GM21367 (cell line): ENCODE measurements around the gene CD63.
"Not testable (repeated sequence)": the region's sequence is repeated elsewhere in the genome, so short reads cannot be mapped to it uniquely, and the experiment has no call there.

Experiments
- ATAC-seq: cut with Tn5 transposase; IDR thresholded peaks from one replicate; pipeline ENCODE4 v1.9.1; 2021; ENCODE audit not compliant: unreplicated experiment

CD63 gene

GRCh38 chr12:55728939-55729818, at the start of gene CD63:
CD63 (minus strand) TSS chr12:55729009; CDS start chr12:55728341, 668 bp downstream.
- peak; percentile 47 for ATAC-seq

GRCh38 chr12:55777856-55778255, 49.0 kb upstream of the CD63 start:
- ATAC-seq = no peak

GRCh38 chr12:55771736-55772135, 42.9 kb upstream of the CD63 start:
- no peak for ATAC-seq

GRCh38 chr12:55767156-55767555, 38.3 kb upstream of the CD63 start:
- ATAC-seq = no peak

GRCh38 chr12:55765736-55766290, 37.0 kb upstream of the CD63 start:
- ATAC-seq = no peak

GRCh38 chr12:55762646-55763045, 33.8 kb upstream of the CD63 start:
- ATAC-seq = no peak

GRCh38 chr12:55760663-55761062, 31.9 kb upstream of the CD63 start:
- ATAC-seq = no peak

GRCh38 chr12:55758575-55758974, 29.8 kb upstream of the CD63 start:
- ATAC-seq = not testable (repeated sequence)

- no peak for ATAC-seq
These were observed 28.9 kb upstream of the CD63 start for GRCh38 chr12:55757701-55758100.

GRCh38 chr12:55755246-55755645, 26.4 kb upstream of the CD63 start:
- ATAC-seq = no peak

- ATAC-seq = no peak
These were observed 19.6 kb upstream of the CD63 start for GRCh38 chr12:55748230-55748993.

- no peak for ATAC-seq
These were observed 18.1 kb upstream of the CD63 start for GRCh38 chr12:55746913-55747231.

GRCh38 chr12:55746174-55746912, 17.5 kb upstream of the CD63 start:
- ATAC-seq = no peak

GRCh38 chr12:55745361-55746173, 16.8 kb upstream of the CD63 start:
- ATAC-seq = no peak

- no peak for ATAC-seq
These were observed 15.7 kb upstream of the CD63 start for GRCh38 chr12:55744340-55745030.

- ATAC-seq = no peak
These were observed 14.9 kb upstream of the CD63 start for GRCh38 chr12:55743406-55744339.

- ATAC-seq = peak; percentile 29
These were observed 14.1 kb upstream of the CD63 start, which contains the start of gene GDF11 for GRCh38 chr12:55742719-55743405. GDF11 (plus strand) TSS chr12:55743122; CDS start chr12:55743317, 195 bp downstream.
